GM12892 (cell line): Measurements from ENCODE around the gene WTIP.

Experiments
- POLR2A ChIP-seq: IDR thresholded peaks from 2 replicates; pipeline ENCODE4 v1.6.1; 2011; ENCODE audit warnings: low read depth, low read length, control low read depth
- POLR2AphosphoS5 ChIP-seq: IDR thresholded peaks from 2 replicates; pipeline ENCODE4 v1.6.1; 2011; ENCODE audit warnings: low read depth, low read length, control low read depth
- TAF1 ChIP-seq: IDR thresholded peaks from 2 replicates; pipeline ENCODE4 v1.6.1; 2011; ENCODE audit warnings: low read depth, mild to moderate bottlenecking, control low read depth, low read length, borderline replicate concordance

DNA sequence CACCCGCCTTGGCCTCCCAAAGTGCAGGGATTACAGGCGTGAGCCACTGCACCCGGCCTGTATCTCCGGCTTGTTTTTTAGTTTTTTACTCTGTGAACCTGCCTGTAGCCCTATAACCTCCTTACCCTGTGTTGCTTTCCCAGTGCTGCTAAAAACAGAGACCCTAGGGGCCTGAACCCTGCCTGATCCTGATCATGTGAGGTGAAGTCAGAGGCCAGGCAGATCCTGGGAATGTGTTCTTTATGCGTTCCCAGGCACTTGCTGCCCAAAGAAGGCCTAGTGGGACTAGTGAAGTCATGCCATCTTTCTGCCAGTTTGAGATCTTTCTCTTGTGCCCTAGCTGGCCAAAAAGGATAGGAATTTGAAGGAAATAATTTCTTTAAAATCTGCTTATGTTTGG lies 48.8 kb upstream of the WTIP start:
- no peak for TF ChIP-seq TAF1
- no peak for TF ChIP-seq POLR2AphosphoS5
- TF ChIP-seq POLR2A = no peak
